HG03520 (cell line): ENCODE measurements around the gene SLC6A3.
"Not testable (repeated sequence)": the region's sequence is repeated elsewhere in the genome, so short reads cannot be mapped to it uniquely, and the experiment has no call there.

Experiments used
- ATAC-seq: cut with Tn5 transposase; IDR thresholded peaks from one replicate; pipeline ENCODE4 v1.9.1; 2021; ENCODE audit warnings: mild to moderate bottlenecking, moderate library complexity; ENCODE audit not compliant: unreplicated experiment

Gene SLC6A3

GRCh38 chr5:1422522-1422921 is 22.7 kb downstream of the SLC6A3 start:
- ATAC-seq, result not testable (repeated sequence)

GRCh38 chr5:1421521-1422341 is 23.5 kb downstream of the SLC6A3 start:
- ATAC-seq, result no peak

- ATAC-seq, result no peak
Observed at GRCh38 chr5:1420211-1421195, 24.7 kb downstream of the SLC6A3 start.

GRCh38 chr5:1419476-1420210 is 25.6 kb downstream of the SLC6A3 start:
- ATAC-seq, result no peak

GRCh38 chr5:1418921-1419280 is 26.3 kb downstream of the SLC6A3 start:
- no peak for ATAC-seq

- no peak for ATAC-seq
Observed at GRCh38 chr5:1418238-1418920, 26.9 kb downstream of the SLC6A3 start.

- ATAC-seq, result no peak
Observed at GRCh38 chr5:1417586-1418225, 27.5 kb downstream of the SLC6A3 start.

- ATAC-seq, result no peak
Observed at GRCh38 chr5:1416856-1417469, 28.3 kb downstream of the SLC6A3 start.

- no peak for ATAC-seq
Observed at GRCh38 chr5:1415626-1416360, 29.4 kb downstream of the SLC6A3 start.

- no peak for ATAC-seq
Observed at GRCh38 chr5:1415059-1415425, 30.2 kb downstream of the SLC6A3 start.

- ATAC-seq, result no peak
Observed at GRCh38 chr5:1414311-1415058, 30.8 kb downstream of the SLC6A3 start.

- ATAC-seq, result no peak
Observed at GRCh38 chr5:1413611-1414241, 31.5 kb downstream of the SLC6A3 start.

- no peak for ATAC-seq
Observed at GRCh38 chr5:1413211-1413610, 32.0 kb downstream of the SLC6A3 start.

GRCh38 chr5:1412621-1413020 is 32.6 kb downstream of the SLC6A3 start:
- no peak for ATAC-seq

GRCh38 chr5:1412163-1412562 is 33.1 kb downstream of the SLC6A3 start:
- no peak for ATAC-seq

- ATAC-seq, result no peak
Observed at GRCh38 chr5:1411099-1411498, 34.1 kb downstream of the SLC6A3 start.

- no peak for ATAC-seq
Observed at GRCh38 chr5:1410156-1411014, 34.9 kb downstream of the SLC6A3 start.
